DMS153 treated with DMSO at 0.1 percent for 48 hours (cell line): ENCODE results near the gene SNRK.

ENCODE experiments used
- DNase-seq: peaks from one replicate; lab custom pipeline; 2025; ENCODE audit not compliant: unreplicated experiment; lab: John Stamatoyannopoulos, UW

Gene SNRK

GRCh38 chr3:43266995-43267394 is 19.3 kb upstream of the SNRK start:
- DNase-seq: no peak

DNA sequence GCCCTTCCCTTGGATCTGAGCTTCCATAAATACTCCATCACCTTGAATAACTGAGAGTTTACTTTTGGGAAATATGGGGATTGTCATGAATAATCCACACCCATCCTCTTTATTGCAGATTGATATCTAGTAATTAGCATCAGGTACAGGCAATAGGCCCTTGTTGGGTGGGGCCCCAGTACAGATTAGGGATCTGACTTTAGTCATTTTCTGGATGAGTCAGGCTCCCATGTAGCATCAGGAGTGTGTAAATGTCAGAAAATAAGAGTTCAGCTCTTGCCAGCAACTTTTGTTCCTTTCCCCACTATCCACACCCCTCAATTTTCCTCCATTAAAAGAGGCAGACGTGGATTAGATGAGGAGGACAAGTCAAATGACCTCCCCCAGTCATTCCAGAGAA is 17.7 kb upstream of the SNRK start:
- DNase-seq: no peak

- DNase-seq: no peak
These were observed 16.3 kb upstream of the SNRK start for GRCh38 chr3:43270078-43270477.

DNA sequence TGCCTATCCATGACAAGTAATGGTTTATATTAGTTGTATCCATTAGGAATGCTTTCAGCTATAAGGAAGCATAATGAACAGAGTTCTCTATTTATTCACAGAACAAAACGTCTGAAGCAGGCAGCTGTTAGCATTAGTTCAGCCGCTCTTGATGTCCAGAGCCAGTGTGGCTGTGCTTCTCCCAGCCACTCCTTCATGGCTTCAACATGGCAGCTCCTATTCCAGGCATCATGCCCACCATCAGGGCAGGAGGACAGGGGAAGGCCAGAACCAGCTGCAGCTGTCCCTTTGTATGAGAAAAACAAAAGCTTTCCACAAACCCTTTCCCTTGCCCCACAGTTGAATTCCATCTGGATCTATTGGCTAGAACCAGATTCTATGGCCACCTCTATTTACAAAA is 12.9 kb upstream of the SNRK start:
- no peak for DNase-seq

GRCh38 chr3:43279082-43279481 is 7.3 kb upstream of the SNRK start:
- no peak for DNase-seq

GRCh38 chr3:43279532-43279931 is 6.8 kb upstream of the SNRK start:
- DNase-seq: no peak

- no peak for DNase-seq
These were observed 5.3 kb upstream of the SNRK start for GRCh38 chr3:43281020-43281419.

- no peak for DNase-seq
These were observed 2.2 kb upstream of the SNRK start for GRCh38 chr3:43284171-43284570.

- no peak for DNase-seq
These were observed 696 bp upstream of the SNRK start for GRCh38 chr3:43285644-43286043.

GRCh38 chr3:43286841-43287499 is 630 bp downstream of the SNRK start:
- no peak for DNase-seq

GRCh38 chr3:43287500-43287873 is 1.1 kb downstream of the SNRK start:
- DNase-seq: no peak

GRCh38 chr3:43288366-43288765 is 2.0 kb downstream of the SNRK start:
- DNase-seq: no peak

GRCh38 chr3:43288850-43289249 is 2.5 kb downstream of the SNRK start:
- DNase-seq: no peak

DNA sequence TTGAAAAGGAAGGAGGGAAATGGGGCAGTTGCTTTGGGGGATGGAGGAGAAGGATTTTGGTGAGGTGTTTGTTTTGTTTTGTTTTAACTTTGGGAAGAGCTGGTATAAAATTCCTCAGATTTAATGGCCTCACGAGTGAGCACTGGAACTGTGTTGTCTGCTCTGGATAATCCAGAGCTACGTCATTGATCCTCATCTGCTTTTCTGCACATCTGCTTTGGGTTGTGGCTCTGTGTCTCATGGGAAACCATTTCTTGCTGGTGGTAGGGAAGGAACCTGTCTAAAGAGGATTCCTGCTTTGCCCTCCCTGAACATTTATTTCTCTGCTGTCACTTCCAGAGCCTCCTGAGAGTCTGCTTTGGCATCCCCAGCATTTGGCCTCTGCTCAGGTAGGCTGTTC is 3.1 kb downstream of the SNRK start:
- no peak for DNase-seq

DNA sequence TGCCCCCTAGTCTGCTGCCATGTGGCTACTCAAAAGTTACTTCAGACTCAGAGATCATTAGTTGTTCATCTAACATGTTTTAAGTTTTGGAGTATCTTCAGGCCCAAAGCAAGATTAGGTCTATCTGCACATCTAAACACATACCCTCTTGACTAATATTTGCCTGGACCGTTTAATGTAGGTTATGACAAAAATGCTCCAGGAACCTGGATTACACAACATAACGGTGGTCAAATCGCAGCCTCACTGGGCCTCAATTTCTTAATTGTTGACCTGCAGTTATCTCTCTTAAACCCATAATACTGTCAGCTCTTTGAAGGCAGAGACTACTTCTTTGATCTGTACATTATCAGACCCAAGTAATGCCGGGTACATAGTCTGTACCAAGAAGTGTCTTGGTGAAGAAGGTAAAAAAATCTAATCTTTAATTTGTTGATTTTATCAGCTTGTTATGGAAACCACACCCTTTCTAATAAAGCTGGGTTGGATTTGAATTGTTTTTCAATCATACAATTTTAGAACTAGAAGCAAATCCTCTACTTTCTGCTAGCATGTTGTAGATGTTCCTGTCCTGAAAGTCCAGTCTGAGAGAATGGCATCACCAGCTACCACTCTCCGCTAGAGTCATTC is 3.6 kb downstream of the SNRK start:
- no peak for DNase-seq

GRCh38 chr3:43290956-43291355 is 4.6 kb downstream of the SNRK start:
- DNase-seq: no peak

- no peak for DNase-seq
These were observed 5.2 kb downstream of the SNRK start for GRCh38 chr3:43291546-43291945.

DNA sequence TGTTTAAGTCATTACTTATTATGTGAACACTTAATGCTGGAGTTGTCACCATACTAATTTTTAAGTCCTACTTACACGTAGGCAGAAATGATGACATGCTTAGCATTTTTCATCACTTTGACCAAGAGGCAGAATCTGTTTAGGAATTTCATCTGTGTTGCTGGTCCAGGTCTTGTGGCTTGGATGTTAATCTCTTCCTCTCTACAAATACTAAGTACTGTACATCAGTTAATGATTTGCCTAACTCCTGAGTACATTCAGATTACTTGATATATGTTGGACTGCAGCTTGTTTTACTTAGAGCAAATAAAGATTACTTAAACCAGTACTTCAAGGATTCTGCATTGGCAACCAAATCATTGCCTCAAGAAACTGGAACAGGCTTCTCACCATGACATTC is 8.6 kb downstream of the SNRK start:
- no peak for DNase-seq

GRCh38 chr3:43296565-43296964 is 10.2 kb downstream of the SNRK start:
- DNase-seq: no peak

DNA sequence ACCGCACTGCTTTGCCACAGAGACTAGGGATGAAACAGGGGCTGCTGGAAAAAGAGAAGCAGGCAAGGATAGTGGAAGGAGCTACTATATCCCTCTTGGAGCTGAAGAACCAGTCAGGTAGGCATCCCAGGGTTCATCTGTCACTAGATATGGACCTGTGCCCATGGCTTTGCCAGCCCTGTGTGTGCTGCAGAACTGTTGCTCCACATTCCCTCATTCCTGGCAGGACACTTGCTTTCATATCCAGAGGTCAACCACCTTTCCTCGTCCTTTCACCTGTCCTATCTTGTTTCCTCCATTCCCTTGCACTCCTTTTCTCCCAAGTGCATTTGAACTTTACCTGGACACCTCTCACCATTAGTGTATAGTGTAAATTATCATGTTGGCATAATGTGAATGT is 12.0 kb downstream of the SNRK start:
- no peak for DNase-seq

- DNase-seq: no peak
These were observed 12.4 kb downstream of the SNRK start for GRCh38 chr3:43298761-43299160.

- no peak for DNase-seq
These were observed 16.0 kb downstream of the SNRK start for GRCh38 chr3:43302116-43302880.
